Skin epidermis (tissue), 12 donors: ENCODE results near the gene GIGYF1.
"Not testable (repeated sequence)": the region's sequence is repeated elsewhere in the genome, so short reads cannot be mapped to it uniquely, and the experiment has no call there.

ENCODE experiments used
- H3K27ac ChIP-seq, 21 experiments: fragments of 200-600 bp; sonication (generic) in 11 of 21; one replicate each; pipeline ENCODE4 v1.5.0; 2020; ENCODE audit warnings: mild to moderate bottlenecking in 3 of 21, inconsistent platforms in 2 of 21, moderate library complexity in 2 of 21
- H3K4me3 ChIP-seq, 7 experiments: fragments of 200-600 bp; sonication (generic) in 2 of 7; one replicate each; pipeline ENCODE4 v1.5.0; 2020; ENCODE audit warnings: inconsistent platforms in 2 of 7, mild to moderate bottlenecking in 2 of 7, moderate library complexity in 1 of 7

Gene GIGYF1, protein sequence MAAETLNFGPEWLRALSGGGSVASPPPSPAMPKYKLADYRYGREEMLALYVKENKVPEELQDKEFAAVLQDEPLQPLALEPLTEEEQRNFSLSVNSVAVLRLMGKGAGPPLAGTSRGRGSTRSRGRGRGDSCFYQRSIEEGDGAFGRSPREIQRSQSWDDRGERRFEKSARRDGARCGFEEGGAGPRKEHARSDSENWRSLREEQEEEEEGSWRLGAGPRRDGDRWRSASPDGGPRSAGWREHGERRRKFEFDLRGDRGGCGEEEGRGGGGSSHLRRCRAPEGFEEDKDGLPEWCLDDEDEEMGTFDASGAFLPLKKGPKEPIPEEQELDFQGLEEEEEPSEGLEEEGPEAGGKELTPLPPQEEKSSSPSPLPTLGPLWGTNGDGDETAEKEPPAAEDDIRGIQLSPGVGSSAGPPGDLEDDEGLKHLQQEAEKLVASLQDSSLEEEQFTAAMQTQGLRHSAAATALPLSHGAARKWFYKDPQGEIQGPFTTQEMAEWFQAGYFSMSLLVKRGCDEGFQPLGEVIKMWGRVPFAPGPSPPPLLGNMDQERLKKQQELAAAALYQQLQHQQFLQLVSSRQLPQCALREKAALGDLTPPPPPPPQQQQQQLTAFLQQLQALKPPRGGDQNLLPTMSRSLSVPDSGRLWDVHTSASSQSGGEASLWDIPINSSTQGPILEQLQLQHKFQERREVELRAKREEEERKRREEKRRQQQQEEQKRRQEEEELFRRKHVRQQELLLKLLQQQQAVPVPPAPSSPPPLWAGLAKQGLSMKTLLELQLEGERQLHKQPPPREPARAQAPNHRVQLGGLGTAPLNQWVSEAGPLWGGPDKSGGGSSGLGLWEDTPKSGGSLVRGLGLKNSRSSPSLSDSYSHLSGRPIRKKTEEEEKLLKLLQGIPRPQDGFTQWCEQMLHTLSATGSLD (N-terminal part only)

DNA sequence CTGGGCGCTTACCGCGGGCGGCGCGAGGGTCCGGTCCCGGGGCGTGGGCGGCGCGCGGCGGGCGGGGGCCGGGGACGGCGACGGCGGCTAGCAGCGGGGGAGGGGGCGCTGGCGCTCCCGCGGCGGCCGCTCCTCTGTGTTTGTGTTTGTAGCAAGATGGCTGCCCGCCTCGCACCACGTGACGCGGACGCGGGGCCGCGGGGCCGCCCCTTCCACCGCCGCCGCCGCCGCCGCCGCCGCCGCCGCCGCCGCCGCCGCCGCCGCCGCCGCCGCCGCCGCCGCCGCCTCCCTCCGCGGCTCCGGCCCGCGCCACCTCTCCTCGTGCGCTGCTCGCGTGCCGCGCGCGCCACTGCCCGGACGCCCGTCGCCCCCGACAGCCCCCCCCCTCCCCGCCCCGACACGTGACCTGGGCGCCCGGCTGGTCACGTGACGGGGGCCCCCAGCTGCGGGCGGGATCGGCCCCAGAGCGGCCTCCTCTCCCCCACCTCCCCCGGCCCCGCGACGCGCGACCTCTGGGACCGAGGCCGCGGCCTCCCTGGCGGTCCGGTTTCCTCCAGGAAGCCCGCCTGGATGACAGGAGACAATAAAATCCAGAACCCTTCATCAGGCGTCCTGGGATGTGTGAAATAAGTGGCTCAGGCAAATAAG lies at the start of gene GIGYF1:
Gene GIGYF1 (minus strand): TSS at position 153 of the 648 bp plus-strand sequence. CDS start 6,012 bp downstream, outside the sequence.
- Histone ChIP-seq H3K4me3 (peak within 1 kb of the TSS; percentile 66 to 94 (median 89)), H3K27ac (peak within 1 kb of the TSS; percentile 71 to 98 (median 88))

DNA sequence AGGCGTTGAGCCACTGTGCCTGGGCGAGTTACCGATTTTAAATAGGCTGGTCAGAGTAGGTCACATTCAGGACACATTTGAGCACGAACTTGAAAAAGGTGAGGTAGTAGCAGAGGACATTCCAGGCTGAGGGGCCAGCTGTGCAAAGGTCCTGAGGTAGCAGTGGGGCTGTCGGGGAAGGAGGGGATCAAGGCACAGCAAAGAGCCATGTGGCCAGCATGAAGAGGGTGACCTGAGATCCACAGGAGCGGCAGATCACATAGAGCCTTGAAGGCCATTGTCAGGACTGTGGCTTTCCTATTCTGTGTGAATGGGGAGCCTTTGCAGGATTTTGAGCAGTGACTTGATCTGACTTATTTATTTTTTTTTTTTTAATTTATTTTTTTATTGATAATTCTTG lies 45.9 kb upstream of the GIGYF1 start:
- Histone ChIP-seq H3K27ac (no peak overlapping the region), H3K4me3 (no peak overlapping the region)

DNA sequence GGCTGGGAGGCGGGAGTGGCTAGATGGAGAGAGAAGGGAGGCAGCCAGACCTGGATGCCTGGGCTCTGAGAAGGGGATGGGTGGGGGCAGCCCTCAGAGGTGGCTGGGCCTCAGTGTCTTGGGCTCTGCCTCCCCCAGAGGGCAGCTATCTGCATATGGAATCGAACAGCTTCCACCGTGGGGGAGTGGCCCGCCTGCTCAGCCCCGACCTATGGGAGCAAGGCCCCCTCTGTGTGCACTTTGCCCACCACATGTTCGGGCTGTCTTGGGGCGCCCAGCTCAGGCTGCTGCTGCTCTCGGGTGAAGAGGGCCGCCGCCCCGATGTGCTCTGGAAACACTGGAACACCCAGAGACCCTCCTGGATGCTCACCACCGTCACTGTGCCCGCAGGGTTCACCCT lies 42.6 kb upstream of the GIGYF1 start:
- no peak overlapping the region for H3K27ac ChIP-seq
- H3K4me3 ChIP-seq, result no peak overlapping the region

DNA sequence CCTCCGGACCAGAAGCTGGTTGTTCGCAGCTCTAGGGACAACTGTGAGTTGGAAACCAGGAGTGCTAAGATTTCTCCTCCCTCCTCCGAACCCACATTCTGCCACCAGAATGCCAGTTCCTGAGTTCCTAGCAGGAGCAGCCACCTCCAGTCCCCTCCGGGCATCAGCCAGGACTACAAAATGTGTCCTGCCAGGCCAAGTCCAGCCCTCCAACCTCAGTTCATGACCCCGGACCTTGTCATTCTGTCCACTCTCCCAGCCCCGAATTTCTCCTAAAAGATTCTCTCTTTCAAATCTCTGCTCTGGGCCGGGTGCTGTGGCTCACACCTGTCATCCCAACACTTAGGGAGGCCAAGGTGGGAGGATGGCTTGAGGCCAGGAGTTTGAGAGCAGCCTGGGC lies 41.7 kb upstream of the GIGYF1 start:
- no peak overlapping the region for H3K4me3 ChIP-seq

DNA sequence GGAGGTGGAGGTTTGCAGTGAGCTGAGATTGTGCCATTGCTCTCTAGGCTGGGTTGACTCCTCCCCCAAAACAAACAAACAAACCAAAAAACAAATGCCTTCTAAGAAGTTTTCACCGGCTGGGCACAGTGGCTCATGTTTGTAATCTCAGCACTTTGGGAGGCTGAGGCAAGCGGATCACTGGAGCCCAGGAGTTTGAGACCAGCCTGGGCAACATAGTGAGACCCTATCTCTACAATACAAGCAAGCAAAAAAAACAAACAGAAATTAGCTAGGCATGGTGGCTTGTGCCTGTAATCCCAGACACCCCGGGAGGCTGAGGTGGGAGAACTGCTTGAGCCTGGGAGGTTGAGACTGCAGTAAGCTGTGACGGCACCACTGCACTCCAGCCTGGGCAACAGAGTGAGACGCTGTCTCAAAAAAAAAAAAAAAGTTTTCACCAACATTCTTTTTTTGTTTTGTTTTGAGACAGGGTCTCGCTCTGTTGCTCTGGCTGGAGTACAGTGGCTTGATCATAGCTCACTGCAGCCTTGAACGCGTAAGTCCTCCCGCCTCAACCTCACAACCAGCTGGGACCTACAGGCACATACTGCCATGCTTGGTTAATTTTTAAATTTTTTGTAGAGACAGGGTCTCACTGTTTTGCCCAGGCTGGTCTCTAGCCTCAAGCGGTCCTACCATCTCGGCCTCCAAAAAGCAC lies 38.0 kb upstream of the GIGYF1 start:
- no peak overlapping the region for H3K4me3 ChIP-seq
- no peak overlapping the region for H3K27ac ChIP-seq

More for the DNA sequence above, 41.7 kb upstream of the GIGYF1 start:
- no peak overlapping the region for H3K27ac ChIP-seq

DNA sequence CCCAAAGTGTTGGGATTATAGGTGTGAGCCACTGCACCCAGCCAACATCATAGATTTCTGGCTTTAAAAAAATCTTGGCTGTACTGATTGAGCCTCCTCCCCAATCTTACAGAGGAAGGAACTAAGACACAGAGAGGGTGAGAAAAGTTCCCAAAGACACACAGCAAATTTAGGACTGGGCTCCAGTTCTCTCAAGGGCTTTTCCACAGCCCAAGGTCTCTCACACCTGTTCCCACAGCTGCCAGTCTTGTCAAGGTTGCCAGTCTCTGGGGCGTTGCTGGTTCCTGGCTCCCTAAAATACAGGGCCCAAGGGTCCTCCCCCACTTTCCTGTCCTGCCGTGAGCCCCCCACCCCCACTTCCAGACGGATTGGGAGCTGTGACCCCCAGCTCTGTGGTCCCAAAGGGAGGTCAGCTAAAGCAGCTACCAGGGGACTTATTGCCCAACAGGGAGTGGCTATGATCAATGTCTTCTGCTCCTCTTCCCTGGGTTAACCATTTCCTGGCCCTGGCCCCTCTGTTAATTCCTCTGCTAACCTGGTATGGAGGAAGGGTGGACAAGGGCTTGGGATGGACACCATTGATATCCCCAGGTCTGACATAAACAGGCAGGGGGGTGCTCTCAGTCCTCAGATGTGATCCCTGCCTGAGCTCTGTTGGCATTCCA lies 36.2 kb upstream of the GIGYF1 start:
- Histone ChIP-seq H3K27ac (no peak overlapping the region), H3K4me3 (no peak overlapping the region)

DNA sequence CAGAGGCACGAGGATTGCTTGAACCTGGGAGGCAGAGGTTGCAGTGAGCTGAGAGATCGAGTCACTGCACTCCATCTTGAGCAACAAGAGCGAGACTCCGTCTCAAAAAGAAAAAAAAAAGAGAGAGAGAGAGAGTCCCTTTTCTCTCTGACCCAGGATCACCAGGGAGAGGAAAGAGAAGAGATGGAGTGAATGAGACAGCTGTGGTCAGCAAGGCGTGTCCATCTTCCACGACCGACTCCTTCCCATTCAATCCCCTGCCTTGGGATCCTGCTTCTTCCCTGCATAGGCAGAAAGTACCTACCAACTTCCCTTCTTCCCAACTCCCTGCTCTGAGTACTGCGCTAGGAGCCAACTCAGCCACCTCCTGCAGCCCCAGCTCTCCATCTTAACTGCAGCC lies 34.1 kb upstream of the GIGYF1 start:
- no peak overlapping the region for H3K27ac ChIP-seq
- no peak overlapping the region for H3K4me3 ChIP-seq

DNA sequence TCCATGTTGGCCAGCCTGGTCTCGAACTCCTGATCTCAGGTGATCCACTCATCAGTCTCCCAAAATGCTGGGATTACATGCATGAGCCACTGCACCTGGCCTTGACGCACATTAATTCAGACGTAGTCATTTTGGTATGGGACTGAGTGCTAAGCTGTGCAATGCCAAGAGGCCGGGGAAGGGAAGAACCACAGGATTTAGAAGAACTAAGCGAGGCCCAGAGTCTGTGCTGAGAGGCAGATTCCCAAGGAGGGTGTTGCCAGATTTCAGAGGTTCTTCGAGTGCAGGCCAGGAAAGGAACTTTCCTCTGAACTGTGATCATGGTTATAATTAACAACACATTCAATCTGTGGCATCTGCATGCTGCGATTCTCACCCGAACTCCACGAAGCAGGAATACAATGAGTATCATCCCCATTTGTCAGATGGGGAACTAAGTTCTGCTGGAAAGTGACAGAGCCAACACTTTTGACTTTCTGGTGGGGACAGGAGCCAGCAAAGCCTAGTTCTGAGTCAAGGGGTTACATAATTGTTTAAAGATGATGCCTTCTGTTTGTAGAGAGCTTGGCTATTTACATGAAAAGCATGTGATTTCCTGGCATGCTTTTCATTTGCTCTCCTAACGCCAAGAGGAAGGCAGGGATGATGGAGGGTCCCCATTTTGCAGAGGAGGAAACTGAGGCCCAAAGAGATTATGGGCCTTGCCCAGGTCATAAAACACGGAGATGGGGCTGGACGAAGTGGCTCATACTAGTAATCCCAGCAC lies 33.1 kb upstream of the GIGYF1 start:
- peak overlapping the region in 2 of 21 experiments; percentile 8 to 43 for H3K27ac ChIP-seq
- no peak overlapping the region for H3K4me3 ChIP-seq

DNA sequence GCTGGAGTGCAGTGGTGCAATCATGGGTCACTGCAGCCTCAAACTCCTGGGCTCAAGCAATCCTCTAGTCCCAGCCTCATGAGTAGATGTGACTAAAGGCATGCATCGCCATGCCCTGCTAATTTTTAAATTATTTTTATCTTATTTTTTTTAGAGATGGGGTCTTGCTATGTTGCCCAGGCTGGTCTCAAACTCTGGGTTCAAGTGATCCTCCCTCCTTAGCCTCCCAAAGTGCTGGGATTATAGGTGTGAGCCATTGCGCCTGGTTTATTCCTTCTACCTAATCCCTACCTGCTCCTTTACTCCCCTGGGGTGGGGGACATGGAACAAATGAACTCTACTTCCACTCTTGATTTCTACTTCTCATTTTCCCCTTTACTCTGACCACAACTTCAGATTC lies 30.3 kb upstream of the GIGYF1 start:
- H3K4me3 ChIP-seq, H3K27ac ChIP-seq: not testable (repeated sequence)

DNA sequence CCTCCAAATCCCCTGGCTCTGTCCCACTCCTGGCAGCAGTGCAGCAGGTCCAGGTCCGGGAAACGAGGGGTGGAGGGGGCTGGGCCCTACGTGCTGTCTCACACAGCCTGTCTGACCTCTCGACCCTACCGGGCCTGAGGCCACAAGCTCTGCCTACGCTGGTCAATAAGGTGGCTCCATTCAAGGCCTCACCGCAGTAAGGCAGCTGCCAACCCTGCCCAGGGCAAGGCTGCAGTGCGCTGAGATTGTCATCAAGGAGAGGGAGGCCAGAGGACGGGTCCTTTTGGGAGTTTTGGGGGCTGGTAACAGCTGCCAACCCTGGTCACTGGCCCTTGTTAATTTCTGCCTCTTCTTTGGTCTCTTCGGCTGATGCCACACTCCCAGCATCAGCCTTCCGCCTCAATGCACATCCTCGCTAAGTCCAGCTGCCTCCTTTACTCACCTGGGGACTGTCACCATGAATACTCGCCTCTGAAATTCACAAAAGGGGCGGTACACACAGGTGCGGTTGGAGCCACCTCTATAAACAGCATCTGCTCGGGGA lies 29.8 kb upstream of the GIGYF1 start:
- Histone ChIP-seq H3K27ac (no peak overlapping the region), H3K4me3 (no peak overlapping the region)

DNA sequence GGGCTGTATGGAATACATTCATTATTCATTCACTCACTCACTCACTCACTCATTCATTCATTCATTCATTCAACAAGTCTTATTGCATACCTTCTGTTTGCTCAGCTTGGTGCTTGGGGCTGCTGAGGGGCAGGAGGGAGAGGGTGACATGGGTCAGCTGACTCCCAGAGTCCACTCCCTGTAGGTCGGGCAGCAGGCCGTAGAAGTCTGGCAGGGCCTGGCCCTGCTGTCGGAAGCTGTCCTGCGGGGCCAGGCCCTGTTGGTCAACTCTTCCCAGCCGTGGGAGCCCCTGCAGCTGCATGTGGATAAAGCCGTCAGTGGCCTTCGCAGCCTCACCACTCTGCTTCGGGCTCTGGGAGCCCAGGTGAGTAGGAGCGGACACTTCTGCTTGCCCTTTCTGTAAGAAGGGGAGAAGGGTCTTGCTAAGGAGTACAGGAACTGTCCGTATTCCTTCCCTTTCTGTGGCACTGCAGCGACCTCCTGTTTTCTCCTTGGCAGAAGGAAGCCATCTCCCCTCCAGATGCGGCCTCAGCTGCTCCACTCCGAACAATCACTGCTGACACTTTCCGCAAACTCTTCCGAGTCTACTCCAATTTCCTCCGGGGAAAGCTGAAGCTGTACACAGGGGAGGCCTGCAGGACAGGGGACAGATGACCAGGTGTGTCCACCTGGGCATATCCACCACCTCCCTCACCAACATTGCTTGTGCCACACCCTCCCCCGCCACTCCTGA lies 28.6 kb upstream of the GIGYF1 start:
- H3K27ac ChIP-seq, result no peak overlapping the region

DNA sequence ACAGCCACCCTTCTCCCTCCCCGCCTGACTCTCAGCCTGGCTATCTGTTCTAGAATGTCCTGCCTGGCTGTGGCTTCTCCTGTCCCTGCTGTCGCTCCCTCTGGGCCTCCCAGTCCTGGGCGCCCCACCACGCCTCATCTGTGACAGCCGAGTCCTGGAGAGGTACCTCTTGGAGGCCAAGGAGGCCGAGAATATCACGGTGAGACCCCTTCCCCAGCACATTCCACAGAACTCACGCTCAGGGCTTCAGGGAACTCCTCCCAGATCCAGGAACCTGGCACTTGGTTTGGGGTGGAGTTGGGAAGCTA lies 27.4 kb upstream of the GIGYF1 start:
- H3K4me3 ChIP-seq, result no peak overlapping the region
- H3K27ac ChIP-seq, result no peak overlapping the region

More for the DNA sequence above, 28.6 kb upstream of the GIGYF1 start:
- H3K4me3 ChIP-seq, result no peak overlapping the region

DNA sequence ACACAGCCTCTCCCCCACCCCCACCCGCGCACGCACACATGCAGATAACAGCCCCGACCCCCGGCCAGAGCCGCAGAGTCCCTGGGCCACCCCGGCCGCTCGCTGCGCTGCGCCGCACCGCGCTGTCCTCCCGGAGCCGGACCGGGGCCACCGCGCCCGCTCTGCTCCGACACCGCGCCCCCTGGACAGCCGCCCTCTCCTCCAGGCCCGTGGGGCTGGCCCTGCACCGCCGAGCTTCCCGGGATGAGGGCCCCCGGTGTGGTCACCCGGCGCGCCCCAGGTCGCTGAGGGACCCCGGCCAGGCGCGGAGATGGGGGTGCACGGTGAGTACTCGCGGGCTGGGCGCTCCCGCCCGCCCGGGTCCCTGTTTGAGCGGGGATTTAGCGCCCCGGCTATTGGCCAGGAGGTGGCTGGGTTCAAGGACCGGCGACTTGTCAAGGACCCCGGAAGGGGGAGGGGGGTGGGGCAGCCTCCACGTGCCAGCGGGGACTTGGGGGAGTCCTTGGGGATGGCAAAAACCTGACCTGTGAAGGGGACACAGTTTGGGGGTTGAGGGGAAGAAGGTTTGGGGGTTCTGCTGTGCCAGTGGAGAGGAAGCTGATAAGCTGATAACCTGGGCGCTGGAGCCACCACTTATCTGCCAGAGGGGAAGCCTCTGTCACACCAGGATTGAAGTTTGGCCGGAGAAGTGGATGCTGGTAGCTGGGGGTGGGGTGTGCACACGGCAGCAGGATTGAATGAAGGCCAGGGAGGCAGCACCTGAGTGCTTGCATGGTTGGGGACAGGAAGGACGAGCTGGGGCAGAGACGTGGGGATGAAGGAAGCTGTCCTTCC lies 26.8 kb upstream of the GIGYF1 start:
- H3K4me3 ChIP-seq, result peak overlapping the region in 3 of 7 experiments; percentile 1 to 30 (median 8)
- no peak overlapping the region for H3K27ac ChIP-seq

DNA sequence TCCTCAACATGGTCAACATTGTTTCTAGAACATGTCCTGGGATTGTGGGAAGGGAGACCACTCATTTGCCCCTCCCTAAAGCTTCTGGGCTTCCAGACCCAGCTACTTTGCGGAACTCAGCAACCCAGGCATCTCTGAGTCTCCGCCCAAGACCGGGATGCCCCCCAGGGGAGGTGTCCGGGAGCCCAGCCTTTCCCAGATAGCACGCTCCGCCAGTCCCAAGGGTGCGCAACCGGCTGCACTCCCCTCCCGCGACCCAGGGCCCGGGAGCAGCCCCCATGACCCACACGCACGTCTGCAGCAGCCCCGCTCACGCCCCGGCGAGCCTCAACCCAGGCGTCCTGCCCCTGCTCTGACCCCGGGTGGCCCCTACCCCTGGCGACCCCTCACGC lies 26.2 kb upstream of the GIGYF1 start, which contains the start of gene EPO:
Gene EPO (plus strand): TSS at position 190 of the 392 bp plus-strand sequence. CDS start 513 bp downstream, outside the sequence.
- peak within 1 kb of the TSS in 1 of 21 experiments; percentile 11 for H3K27ac ChIP-seq
- peak within 1 kb of the TSS in 3 of 7 experiments; percentile 1 to 30 (median 8) for H3K4me3 ChIP-seq

DNA sequence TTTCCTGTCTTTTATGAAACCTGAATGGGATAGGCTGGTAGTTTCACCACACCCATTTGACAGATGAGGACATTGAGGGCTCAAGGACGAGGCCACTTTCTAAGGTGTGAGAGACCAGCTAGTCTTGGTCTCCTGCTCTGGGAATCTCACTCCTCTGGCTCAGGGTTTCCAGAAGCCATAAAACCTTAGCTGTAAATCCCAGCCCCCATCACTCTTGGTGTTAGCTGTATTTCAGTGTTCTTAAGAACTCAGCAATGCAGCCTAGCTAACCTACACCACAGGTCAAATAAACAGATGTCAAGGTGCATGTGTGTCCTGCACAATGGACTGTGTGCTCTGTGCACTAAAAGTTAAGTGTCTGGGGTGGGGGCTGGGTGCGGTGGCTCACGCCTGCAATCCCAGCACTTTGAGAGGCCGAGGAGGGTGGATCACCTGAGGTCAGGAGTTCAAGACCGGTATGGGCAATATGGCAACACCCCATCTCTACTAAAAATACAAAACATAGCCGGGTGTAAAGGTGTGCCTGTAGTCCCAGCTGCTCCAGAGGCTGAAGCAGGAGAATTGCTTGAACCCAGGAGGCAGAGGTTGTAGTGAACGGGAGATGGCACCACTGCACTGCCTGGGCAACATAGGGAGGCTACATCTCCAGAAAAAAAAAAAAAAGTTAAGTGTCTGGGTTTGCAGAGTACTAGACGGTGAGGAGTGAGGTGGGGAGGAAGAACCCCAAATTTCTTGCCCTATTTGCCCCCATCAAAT lies 25.7 kb upstream of the GIGYF1 start:
- Histone ChIP-seq H3K27ac (no peak overlapping the region), H3K4me3 (no peak overlapping the region)

DNA sequence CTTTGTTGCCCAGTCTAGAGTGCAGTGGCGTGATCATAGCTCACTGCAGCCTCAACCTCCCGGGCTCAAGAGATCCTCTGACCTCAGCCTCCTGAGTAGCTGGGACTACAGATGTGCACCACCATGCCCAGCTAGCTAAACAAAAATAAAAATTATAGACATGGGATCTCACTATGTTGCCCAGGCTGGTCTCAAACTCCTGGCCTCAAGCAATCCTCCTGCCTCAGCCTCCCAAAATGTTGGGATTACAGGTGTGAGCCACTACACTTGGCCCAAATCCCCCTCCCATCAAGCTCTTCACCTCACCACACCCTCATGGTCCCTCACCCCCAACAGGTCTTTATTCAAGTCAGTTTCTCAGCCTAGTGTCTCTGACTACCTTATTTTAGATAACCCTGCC lies 23.0 kb upstream of the GIGYF1 start:
- H3K27ac ChIP-seq, H3K4me3 ChIP-seq: not testable (repeated sequence)
